ENCODE data around the gene DSTYK. TPM values are rescaled to one million over a fixed set of nuclear protein-coding genes. Genes with fewer than 3 reads are reported as not detected.

DSTYK gene
- total and polyA plus RNA-seq, 2 experiments from 2014 or later: 6.1 to 10.7 TPM

- Histone ChIP-seq H3K9me2 (ENCODE audit: insufficient read depth) (no peaks in the 10 kb centered on the region), H3K27ac (ENCODE audit: low read depth) (no peak overlapping the region), H2AFZ (no peak overlapping the region), H3K27me3 (ENCODE audit: insufficient read depth) (no peaks in the 10 kb centered on the region), H3K4me3 (no peak overlapping the region), H3K36me3 (ENCODE audit: insufficient read depth) (peaks cover 24% of the 10 kb centered on the region), H3K4me1 (ENCODE audit: insufficient read depth) (no peaks in the 10 kb centered on the region), H3F3A (replicated peaks; ENCODE audit: low read depth) (0 out of 2 replicates have a peak, but pooled peaks cover 6% of the 10 kb centered on the region), H4K20me1 (replicated peaks; ENCODE audit: insufficient read depth) (peaks cover 11% of the 10 kb centered on the region), H3K4me2 (no peak overlapping the region), H3K79me2 (replicated peaks; ENCODE audit: insufficient read depth) (peaks cover 9% of the 10 kb centered on the region; the same call in 1 of the 2 replicates)
- Mint-ChIP-seq H3K4me3 (no peak overlapping the region), H3K27ac (no peak overlapping the region), H3K36me3 (ENCODE audit: low read depth) (peaks cover 47% of the 10 kb centered on the region), H3K4me1 (no peaks in the 10 kb centered on the region), H3K9me3 (no peaks in the 10 kb centered on the region), H3K27me3 (ENCODE audit: insufficient read depth, low read depth, poor library complexity) (no peaks in the 10 kb centered on the region)
- TF ChIP-seq CREB1 (CRISPR knock-in tag; IDR thresholded peaks at IDR 0.05; ENCODE audit: low read depth) (no peak), ETS1 (IDR thresholded peaks at IDR 0.05) (no peak), STAT1 (IDR thresholded peaks at IDR 0.05; ENCODE audit: unreplicated experiment) (no peak), EZH2phosphoT487 (IDR thresholded peaks at IDR 0.05; ENCODE audit: unreplicated experiment) (no peak), NANOG (IDR thresholded peaks at IDR 0.05; ENCODE audit: borderline replicate concordance) (no peak), ZNF114 (CRISPR knock-in tag; IDR thresholded peaks at IDR 0.05) (no peak), EZH2 (IDR thresholded peaks at IDR 0.05; ENCODE audit: low read depth, unreplicated experiment) (no peak), CTCF (conservative IDR thresholded peaks at IDR 0.05; ENCODE audit: low read depth in 2 of 2) (no peak), REST (IDR thresholded peaks at IDR 0.05; ENCODE audit: unreplicated experiment) (no peak), JUNB (IDR thresholded peaks at IDR 0.05; ENCODE audit: unreplicated experiment) (no peak), POLR2AphosphoS5 (IDR thresholded peaks at IDR 0.05; ENCODE audit: low read depth) (no peak), ZNF462 (CRISPR knock-in tag; IDR thresholded peaks at IDR 0.05) (no peak), ZNF331 (CRISPR knock-in tag; IDR thresholded peaks at IDR 0.05; ENCODE audit: low read depth) (no peak)
- DNase-seq (ENCODE audit: low spot score) (no peak), ATAC-seq (no peak)
These were observed 104.2 kb downstream of the DSTYK start for GRCh38 chr1:205107327-205107726.

Data from GM23338 (cell line).